Heart right ventricle (tissue), 16 donors: ENCODE measurements around the gene THSD7A. TPM values are rescaled to one million over a fixed set of nuclear protein-coding genes. Genes with fewer than 3 reads are reported as not detected.
A peak's percentile ranks its signal among the peaks of the same experiment; 100 is the strongest.

Source experiments
- ATAC-seq, 8 donors: fragments of 200-7000 bp; cut with Tn5 transposase; one replicate each; pipeline ENCODE4 v1.9.1; 2020; ENCODE audit warnings: mild to moderate bottlenecking in 8 of 8, moderate library complexity in 8 of 8, moderate number of reproducible peaks in 1 of 8
- DNase-seq, 2 donors: peaks; one replicate each; pipeline ENCODE4 v3.0.0-alpha.2; 2020
- H3K27ac ChIP-seq, 10 donors: fragments of 200-600 bp; sonication (generic) in 2 of 10; one replicate each; pipeline versions ENCODE4 v1.5.0 to v1.8.0; 2020 to 2022; ENCODE audit warnings: mild to moderate bottlenecking in 3 of 10
- H3K27me3 ChIP-seq, 7 donors: fragments of 200-600 bp; one replicate each; pipeline ENCODE4 v1.8.0; 2021 to 2022; ENCODE audit warnings: mild to moderate bottlenecking in 2 of 7
- H3K36me3 ChIP-seq, 9 donors: fragments of 200-600 bp; sonication (generic) in 1 of 9; one replicate each; pipeline versions ENCODE4 v1.5.0 to v1.8.0; 2020 to 2022; ENCODE audit warnings: mild to moderate bottlenecking in 2 of 9
- H3K4me1 ChIP-seq, 9 donors: fragments of 200-600 bp; sonication (generic) in 1 of 9; one replicate each; pipeline versions ENCODE4 v1.5.0 to v1.8.0; 2020 to 2022; ENCODE audit warnings: mild to moderate bottlenecking in 4 of 9
- H3K4me3 ChIP-seq, 10 donors: fragments of 200-600 bp; sonication (generic) in 2 of 10; one replicate each; pipeline versions ENCODE4 v1.5.0 to v1.8.0; 2020 to 2022; ENCODE audit warnings: mild to moderate bottlenecking in 7 of 10, moderate library complexity in 2 of 10
- H3K9me3 ChIP-seq, 11 donors: fragments of 200-600 bp in 10 of 11; sonication (generic) in 2 of 11; one replicate each; pipeline versions ENCODE4 v1.5.0 to v1.8.0; 2013 to 2022; ENCODE audit warnings: mild to moderate bottlenecking in 2 of 11, control low read depth in 1 of 11, moderate library complexity in 1 of 11
- CTCF ChIP-seq, 9 donors: fragments of 200-600 bp; sonication (generic) in 2 of 9; IDR thresholded peaks; one replicate each; pipeline versions ENCODE4 v1.5.0 to v1.8.0; 2021 to 2022; ENCODE audit warnings: antibody characterized with exemption in 9 of 9, mild to moderate bottlenecking in 5 of 9, moderate library complexity in 1 of 9
- WGBS, 2 donors: extraction: QIAGEN DNeasy Blood & Tissue Kit; methylation state at CpG; one replicate each; pipeline ENCODE4 v1.1.7; 2013; ENCODE audit warnings: inconsistent platforms in 1 of 2; 5-methylcytosine and 5-hydroxymethylcytosine counted together
- intact Hi-C, 10 donors: fragments of 100-400 bp; cut with DNase I; formaldehyde crosslinking; loops; one replicate each; pipeline versions ENCODE4 v1.11.1 to v1.14.2; 2022
- polyA plus RNA-seq, 2 donors: library from polyadenylated mRNA; stranded (reverse); fragments of 200-250 nt; gene quantifications; one replicate each; pipeline ENCODE4 v1.2.3, GENCODE V29; 2013
- total RNA-seq, 10 donors: library from RNA; stranded (reverse); fragmentation: NEBNext Ultra II Directional in 3 of 10; extraction: Animal tissue kit (Norgen Biotek cat#: 25700) in 3 of 10; gene quantifications; one replicate each; pipeline versions ENCODE4 v1.2.1 to v1.2.4, GENCODE V29; 2021 to 2023
- donor health status: Arrhythmogenic right ventricular cardiomyopathy.
- donor health status: ischemic (EF 13 %, LVEDD 7.1; RV severe dilation, severe dysfunction).
- donor health status: healthy with polysubstance abuse.
- donor health status: DM: no; HTN: yes; CAD: no.
- donor health status: DM: no; HTN: no; CAD: no.
- donor health status: ischemic (EF 25% LVEDD 6.9; RV normal size, moderate dysfunction).
- donor health status: ischemic (EF 25% LVEDD 5.7; RV mildly dilated, moderate dysfunction).
- donor health status: healthy.
- donor health status: DM: yes; HTN: yes; CAD: no.
- donor health status: Ischemic cardiomyopathy.
- donor health status: ischemic (EF 35%, LVEDD 5.7; RV mildly dilated, moderate dysfunction).
- donor health status: nonischemic (EF 11% LVEDD 7.7; RV severe dilation, severe dysfunction).
- donor health status: DM: yes; HTN: yes; CAD: no.
- donor health status: PGD.
- donor health status: ischemic (EF 29% LVEDD 5.4; RV normal size, mild dysfunction).
- donor health status: nonischemic (EF 23%, LVEDD 6.1; RV moderate dilation, normal function).

The THSD7A gene
- total and polyA plus RNA-seq, 12 donors = 0.22 to 3.4 (median 1.2) TPM

GRCh38 chr7:11648101-11648500 is 183.9 kb downstream of the THSD7A start:
- DNase-seq = peak in 1 of 2 donors; percentile 35
- no peak overlapping the region for H3K4me3 ChIP-seq
- no peaks in the 10 kb centered on the region for H3K9me3 ChIP-seq
- TF ChIP-seq CTCF (IDR thresholded peaks at IDR 0.05) = no peak
- H3K27me3 ChIP-seq = no peaks in the 10 kb centered on the region
- peak in 5 of 8 donors; percentile 31 to 83 (median 44) for ATAC-seq
- intact Hi-C loops = no loop called here
- H3K36me3 ChIP-seq = no peaks in the 10 kb centered on the region
- H3K4me1 ChIP-seq = peaks cover 0 to 16% (median 8%) of the 10 kb centered on the region in 9 donors
- H3K27ac ChIP-seq = no peak overlapping the region
- WGBS, 2 donors = 80 to 82% methylated on average over 3 of the region's 3 CpGs

- Histone ChIP-seq H3K36me3 (no peaks in the 10 kb centered on the region), H3K9me3 (no peaks in the 10 kb centered on the region), H3K27ac (no peak overlapping the region), H3K4me1 (peaks cover 0 to 7% (median 0%) of the 10 kb centered on the region in 9 donors), H3K27me3 (no peaks in the 10 kb centered on the region), H3K4me3 (no peak overlapping the region)
- TF ChIP-seq CTCF (IDR thresholded peaks at IDR 0.05) = no peak
- ATAC-seq = peak in 1 of 8 donors; percentile 56
- intact Hi-C loops = no loop called here
- no peak for DNase-seq
- 77 to 81% methylated on average over 2 of the region's 2 CpGs for WGBS, 2 donors
Measured at GRCh38 chr7:11642841-11643240, 189.2 kb downstream of the THSD7A start.

- Histone ChIP-seq H3K9me3 (no peaks in the 10 kb centered on the region), H3K4me3 (no peak overlapping the region), H3K36me3 (no peaks in the 10 kb centered on the region), H3K4me1 (peaks cover 0 to 7% (median 0%) of the 10 kb centered on the region in 9 donors), H3K27ac (no peak overlapping the region), H3K27me3 (no peaks in the 10 kb centered on the region)
- no peak for DNase-seq
- no peak for ATAC-seq
- TF ChIP-seq CTCF (IDR thresholded peaks at IDR 0.05) = no peak
- intact Hi-C loops = no loop called here
Measured at GRCh38 chr7:11642276-11642675, 189.7 kb downstream of the THSD7A start.

- no peaks in the 10 kb centered on the region for H3K36me3 ChIP-seq
- ATAC-seq (no peak), DNase-seq (no peak)
- H3K9me3 ChIP-seq = no peaks in the 10 kb centered on the region
- peaks cover 0 to 7% (median 0%) of the 10 kb centered on the region in 9 donors for H3K4me1 ChIP-seq
- no peak for TF ChIP-seq CTCF (IDR thresholded peaks at IDR 0.05)
- intact Hi-C loops = no loop called here
- H3K4me3 ChIP-seq = no peak overlapping the region
- WGBS, 2 donors = 45 to 50% methylated on average over 4 of the region's 4 CpGs
- no peaks in the 10 kb centered on the region for H3K27me3 ChIP-seq
- no peak overlapping the region for H3K27ac ChIP-seq
Measured at GRCh38 chr7:11638011-11638774, 193.8 kb downstream of the THSD7A start.
